Stimulated activated memory B cell treated with anti-CD40 and anti-IgM and Interleukin-4, amounts not matched to agents 10 μg/mL and 1 μg/mL and 100 μg/mL, for 72 hours (primary cell): ENCODE data around the gene PRDX5.

Experiments used
- ATAC-seq: fragments of 150-1000 bp; cut with Tn5 transposase; 2 replicates; pipeline ENCODE4 v1.10.0; 2021
- H3K27ac Mint-ChIP-seq: one replicate; pipeline ENCODE4 v1.8.0; 2022; ENCODE audit warnings: mild to moderate bottlenecking, mixed read lengths
- H3K27me3 Mint-ChIP-seq: one replicate; pipeline ENCODE4 v1.8.0; 2022; ENCODE audit warnings: mixed read lengths
- H3K36me3 Mint-ChIP-seq: one replicate; pipeline ENCODE4 v1.8.0; 2022; ENCODE audit warnings: mixed read lengths
- H3K4me1 Mint-ChIP-seq: one replicate; pipeline ENCODE4 v1.8.0; 2022; ENCODE audit warnings: mixed read lengths
- H3K4me3 Mint-ChIP-seq: one replicate; pipeline ENCODE4 v1.8.0; 2022; ENCODE audit warnings: mild to moderate bottlenecking, moderate library complexity, mixed read lengths
- H3K9me3 Mint-ChIP-seq: one replicate; pipeline ENCODE4 v1.8.0; 2022; ENCODE audit warnings: mixed read lengths

Gene PRDX5

DNA sequence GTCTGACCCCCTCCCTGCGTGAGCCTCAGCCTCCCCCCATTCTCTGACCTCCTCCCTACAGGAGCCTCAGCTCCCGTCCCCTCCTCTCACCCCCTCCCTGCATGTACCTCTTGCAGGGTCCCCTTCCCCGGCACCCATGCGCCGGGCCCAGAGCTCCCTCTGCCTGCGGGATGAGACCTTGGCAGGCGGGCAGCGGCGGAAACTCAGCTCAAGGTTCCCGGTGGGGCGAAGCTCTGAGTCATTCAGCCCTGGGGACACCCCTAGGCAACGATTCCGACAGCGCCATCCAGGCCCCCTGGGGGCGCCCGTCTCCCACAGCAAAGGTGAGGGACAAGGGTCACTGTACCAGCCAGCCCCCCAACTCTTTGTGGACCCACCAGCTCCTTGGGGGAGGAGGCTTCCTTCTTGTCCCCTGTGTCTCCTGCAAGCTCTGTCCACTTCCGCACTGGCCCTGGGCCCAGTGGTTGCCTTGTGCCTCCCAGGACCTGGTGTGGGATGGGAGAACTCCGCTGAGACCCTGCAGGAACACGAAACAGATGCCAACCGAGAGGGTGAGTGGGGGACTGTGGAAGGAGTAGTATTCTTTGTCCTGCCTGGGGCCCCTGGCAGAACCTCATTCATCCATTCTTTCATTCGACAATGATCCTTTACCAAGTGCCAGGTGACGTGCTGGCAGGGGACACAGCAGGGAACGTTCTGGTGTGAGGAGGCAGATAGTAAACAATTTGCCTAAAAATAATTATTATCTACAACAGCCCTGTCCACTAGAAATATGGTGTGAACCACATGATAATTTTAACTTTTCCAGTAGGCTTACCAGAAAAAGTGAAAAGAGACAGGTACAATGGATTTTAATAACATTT is 37.4 kb downstream of the PRDX5 start:
- H3K27me3 Mint-ChIP-seq, result no peaks in the 10 kb centered on the region
- peaks cover 54% of the 10 kb centered on the region for H3K4me1 Mint-ChIP-seq
- peak overlapping the region; percentile 67 for H3K27ac Mint-ChIP-seq
- H3K36me3 Mint-ChIP-seq, result peaks cover 25% of the 10 kb centered on the region
- H3K9me3 Mint-ChIP-seq, result no peaks in the 10 kb centered on the region
- ATAC-seq, result peak; percentile 35
- H3K4me3 Mint-ChIP-seq, result no peak overlapping the region

DNA sequence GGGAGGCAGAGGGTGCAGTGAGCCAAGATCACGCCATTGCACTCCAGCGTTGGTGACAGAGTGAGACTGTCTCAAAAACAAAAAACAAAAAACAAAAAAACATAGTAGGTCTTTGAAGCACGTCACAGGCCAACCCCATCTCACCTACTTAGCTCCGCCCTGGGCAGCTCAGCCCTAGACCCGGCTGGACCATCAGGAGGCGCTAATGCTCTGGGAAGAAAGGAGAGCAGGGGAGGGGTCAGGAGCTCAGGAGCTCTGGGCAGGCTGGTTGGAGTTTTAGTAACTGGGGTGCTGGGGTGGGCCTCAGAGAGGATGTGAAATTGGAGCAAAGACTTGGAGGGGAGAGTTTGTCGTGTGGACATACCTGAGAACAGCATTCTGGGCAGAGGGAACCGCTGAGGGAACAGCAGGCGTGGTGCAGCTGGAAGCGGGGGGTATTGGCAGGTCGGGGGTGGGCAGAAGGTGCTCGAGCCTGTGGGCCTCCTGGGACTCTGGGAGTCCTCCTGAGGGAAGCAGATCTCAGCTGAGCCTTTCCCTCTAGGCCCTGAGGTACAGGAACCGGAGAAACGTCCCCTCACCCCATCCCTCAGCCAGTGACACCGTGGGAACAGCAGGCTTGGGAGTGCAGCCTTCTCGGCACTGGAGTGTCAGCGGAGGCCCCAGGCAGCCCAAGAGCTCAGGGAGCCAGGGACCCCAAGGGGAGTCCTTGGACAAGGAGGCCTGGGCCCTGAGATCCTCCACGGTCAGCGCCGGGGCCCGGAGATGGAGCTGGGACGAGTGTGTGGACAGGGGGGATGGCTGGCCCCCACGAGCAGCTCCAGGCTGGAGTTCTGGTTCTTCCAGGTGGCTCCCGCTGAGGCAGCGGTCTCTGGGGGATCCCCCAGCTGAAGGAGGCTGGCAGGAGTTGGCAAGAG is 38.8 kb downstream of the PRDX5 start:
- Mint-ChIP-seq H3K27me3 (no peaks in the 10 kb centered on the region), H3K4me3 (no peak overlapping the region), H3K4me1 (peaks cover 55% of the 10 kb centered on the region), H3K36me3 (peaks cover 25% of the 10 kb centered on the region), H3K27ac (peak overlapping the region; percentile 48), H3K9me3 (no peaks in the 10 kb centered on the region)
- no peak for ATAC-seq

DNA sequence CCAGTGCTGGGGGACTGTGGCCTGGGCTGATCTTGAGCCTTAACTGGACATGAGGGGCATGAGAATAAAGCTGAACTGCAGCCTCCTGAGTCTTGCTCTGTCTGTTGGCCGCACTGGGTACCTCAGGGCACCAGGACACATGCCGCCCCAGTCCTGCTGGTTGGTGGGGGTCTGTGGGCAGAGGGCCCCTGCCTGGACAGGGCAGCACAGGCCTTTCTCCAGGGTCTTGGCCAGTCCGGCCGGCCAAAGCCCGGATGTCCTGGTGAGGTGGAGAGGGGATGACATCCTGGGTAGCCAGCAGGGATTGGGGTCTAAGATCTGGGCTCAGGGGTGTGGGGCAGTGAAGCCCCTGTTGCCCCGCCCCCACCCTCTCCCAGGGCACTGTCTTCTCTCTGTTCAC is 39.5 kb downstream of the PRDX5 start:
- Mint-ChIP-seq H3K4me1 (peaks cover 56% of the 10 kb centered on the region), H3K4me3 (no peak overlapping the region), H3K36me3 (peaks cover 24% of the 10 kb centered on the region), H3K9me3 (no peaks in the 10 kb centered on the region), H3K27me3 (no peaks in the 10 kb centered on the region), H3K27ac (no peak overlapping the region)
- no peak for ATAC-seq

- Mint-ChIP-seq H3K9me3 (no peaks in the 10 kb centered on the region), H3K27ac (peak overlapping the region; percentile 77), H3K36me3 (peaks cover 22% of the 10 kb centered on the region), H3K27me3 (no peaks in the 10 kb centered on the region), H3K4me1 (peaks cover 56% of the 10 kb centered on the region), H3K4me3 (peak overlapping the region; percentile 57)
- ATAC-seq, result no peak
Observed at GRCh38 chr11:64357904-64358535, 40.1 kb downstream of the PRDX5 start.

DNA sequence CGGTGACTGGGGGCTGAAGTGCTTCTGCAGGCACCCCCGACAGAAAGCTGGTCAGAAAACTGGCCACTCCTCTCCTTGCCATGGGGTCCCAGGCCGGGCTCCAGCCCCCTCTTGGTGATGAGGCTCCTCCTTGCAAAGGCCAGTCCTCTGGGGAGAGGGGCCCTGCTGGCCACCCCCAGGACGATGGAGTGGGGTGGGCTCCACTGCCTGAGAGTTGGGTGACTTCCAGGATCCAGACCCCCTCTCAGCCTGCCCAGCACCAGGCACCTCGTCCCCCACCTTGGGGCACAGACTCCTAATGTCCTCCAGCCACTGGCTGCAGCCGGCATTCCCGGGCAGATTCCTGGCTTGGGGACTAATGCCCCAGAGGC is 40.6 kb downstream of the PRDX5 start:
- ATAC-seq, result no peak
- Mint-ChIP-seq H3K27me3 (no peaks in the 10 kb centered on the region), H3K9me3 (no peaks in the 10 kb centered on the region), H3K4me3 (peak overlapping the region; percentile 57), H3K36me3 (peaks cover 27% of the 10 kb centered on the region), H3K27ac (peak overlapping the region; percentile 77), H3K4me1 (peaks cover 60% of the 10 kb centered on the region)

DNA sequence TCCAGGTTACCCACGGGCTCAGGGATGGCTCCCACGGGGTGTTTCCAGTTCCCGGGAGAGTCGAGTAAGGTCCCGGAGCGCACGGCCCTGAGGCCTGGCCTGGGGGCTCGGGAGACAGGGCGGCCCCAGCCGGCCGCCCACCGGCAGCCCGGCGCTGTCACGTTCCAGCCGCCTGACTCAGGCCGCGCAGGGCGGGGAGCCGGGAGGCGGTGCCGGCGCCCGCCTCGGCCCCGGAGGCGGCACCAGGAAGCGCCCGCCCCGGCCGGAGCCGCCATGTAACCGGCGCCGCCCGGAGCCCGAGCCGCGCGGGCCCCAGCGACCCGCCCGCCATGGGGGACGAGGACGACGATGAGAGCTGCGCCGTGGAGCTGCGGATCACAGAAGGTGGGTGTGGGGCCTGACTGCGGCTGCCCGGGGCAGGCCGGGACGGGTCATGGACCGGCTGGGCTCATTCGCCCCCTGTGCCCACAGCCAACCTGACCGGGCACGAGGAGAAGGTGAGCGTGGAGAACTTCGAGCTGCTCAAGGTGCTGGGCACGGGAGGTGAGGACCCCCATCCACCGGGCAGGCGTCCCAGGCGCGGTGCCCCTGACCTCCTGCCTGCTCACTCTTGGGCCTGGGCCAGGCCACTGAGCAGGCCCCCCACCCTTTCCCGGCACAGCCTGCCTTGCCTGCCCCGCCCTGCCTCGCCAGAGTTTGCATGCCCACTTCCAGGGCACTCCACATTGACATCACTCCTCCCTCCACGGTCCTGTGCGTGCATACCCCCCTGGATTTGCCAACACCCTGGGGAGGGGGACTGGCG is 41.2 kb downstream of the PRDX5 start, which contains the start of gene RPS6KA4:
Gene RPS6KA4 (plus strand): TSS at position 256 of the 805 bp plus-strand sequence. CDS start 74 bp downstream, at position 330.
- no peaks in the 10 kb centered on the region for H3K9me3 Mint-ChIP-seq
- H3K4me1 Mint-ChIP-seq, result peaks cover 65% of the 10 kb centered on the region
- no peaks in the 10 kb centered on the region for H3K27me3 Mint-ChIP-seq
- H3K4me3 Mint-ChIP-seq, result peak within 1 kb of the TSS; percentile 82
- peak within 1 kb of the TSS; percentile 77 for H3K27ac Mint-ChIP-seq
- H3K36me3 Mint-ChIP-seq, result peaks cover 33% of the 10 kb centered on the region
- ATAC-seq, result peak; percentile 85

- Mint-ChIP-seq H3K36me3 (peaks cover 38% of the 10 kb centered on the region), H3K9me3 (no peaks in the 10 kb centered on the region), H3K4me3 (peak overlapping the region; percentile 82), H3K27ac (peak overlapping the region; percentile 77), H3K27me3 (no peaks in the 10 kb centered on the region), H3K4me1 (peaks cover 67% of the 10 kb centered on the region)
- no peak for ATAC-seq
Observed at GRCh38 chr11:64359712-64360445, 42.0 kb downstream of the PRDX5 start.

DNA sequence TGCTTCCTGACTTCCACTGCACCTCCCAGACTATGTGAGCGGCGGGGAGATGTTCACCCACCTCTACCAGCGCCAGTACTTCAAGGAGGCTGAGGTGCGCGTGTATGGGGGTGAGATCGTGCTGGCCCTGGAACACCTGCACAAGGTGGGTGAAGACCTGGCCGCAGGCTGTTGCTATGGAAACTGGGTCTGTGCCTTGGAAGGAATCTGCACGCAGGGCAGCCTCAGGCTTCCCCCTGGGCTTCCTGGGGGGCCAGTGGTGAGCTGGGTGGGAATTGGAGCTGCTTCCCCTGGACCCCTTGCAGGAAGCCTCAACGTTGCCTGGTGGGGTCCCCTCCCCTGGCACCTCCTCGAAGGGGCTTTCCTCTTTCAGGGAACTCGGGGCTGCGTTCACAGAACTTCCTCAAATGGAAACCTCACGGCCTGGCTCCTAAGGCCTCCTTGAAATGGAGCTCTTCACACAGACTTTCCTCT is 42.6 kb downstream of the PRDX5 start:
- Mint-ChIP-seq H3K27me3 (no peaks in the 10 kb centered on the region), H3K4me3 (peak overlapping the region; percentile 82), H3K9me3 (no peaks in the 10 kb centered on the region), H3K4me1 (peaks cover 61% of the 10 kb centered on the region), H3K27ac (peak overlapping the region; percentile 77), H3K36me3 (peaks cover 38% of the 10 kb centered on the region)
- ATAC-seq, result no peak

DNA sequence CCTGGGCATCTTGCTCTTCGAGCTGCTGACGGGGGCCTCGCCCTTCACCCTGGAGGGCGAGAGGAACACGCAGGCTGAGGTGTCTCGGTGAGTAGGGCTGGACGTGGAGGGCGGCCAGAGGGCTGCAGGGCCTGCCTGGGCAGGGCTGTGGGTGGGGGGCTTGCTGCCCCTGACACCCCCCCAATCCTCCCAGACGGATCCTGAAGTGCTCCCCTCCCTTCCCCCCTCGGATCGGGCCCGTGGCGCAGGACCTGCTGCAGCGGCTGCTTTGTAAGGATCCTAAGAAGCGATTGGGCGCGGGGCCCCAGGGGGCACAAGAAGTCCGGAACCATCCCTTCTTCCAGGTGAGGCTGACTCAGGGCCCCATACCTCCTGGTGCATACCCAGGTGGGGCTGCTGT is 43.7 kb downstream of the PRDX5 start:
- Mint-ChIP-seq H3K4me3 (no peak overlapping the region), H3K36me3 (peaks cover 38% of the 10 kb centered on the region), H3K9me3 (no peaks in the 10 kb centered on the region), H3K27me3 (no peaks in the 10 kb centered on the region), H3K27ac (no peak overlapping the region), H3K4me1 (peaks cover 56% of the 10 kb centered on the region)
- no peak for ATAC-seq

- Mint-ChIP-seq H3K27me3 (no peaks in the 10 kb centered on the region), H3K4me3 (no peak overlapping the region), H3K27ac (no peak overlapping the region), H3K36me3 (peaks cover 39% of the 10 kb centered on the region), H3K4me1 (peaks cover 53% of the 10 kb centered on the region), H3K9me3 (no peaks in the 10 kb centered on the region)
- ATAC-seq, result no peak
Observed at GRCh38 chr11:64362339-64362738, 44.4 kb downstream of the PRDX5 start.

GRCh38 chr11:64364435-64364834 is 46.5 kb downstream of the PRDX5 start:
- peak; percentile 78 for ATAC-seq
- no peaks in the 10 kb centered on the region for H3K27me3 Mint-ChIP-seq
- H3K27ac Mint-ChIP-seq, result peak overlapping the region; percentile 49
- no peaks in the 10 kb centered on the region for H3K9me3 Mint-ChIP-seq
- H3K4me3 Mint-ChIP-seq, result no peak overlapping the region
- H3K4me1 Mint-ChIP-seq, result peaks cover 41% of the 10 kb centered on the region
- peaks cover 56% of the 10 kb centered on the region for H3K36me3 Mint-ChIP-seq

GRCh38 chr11:64364911-64365310 is 47.0 kb downstream of the PRDX5 start:
- no peak for ATAC-seq
- peaks cover 60% of the 10 kb centered on the region for H3K36me3 Mint-ChIP-seq
- no peak overlapping the region for H3K4me3 Mint-ChIP-seq
- H3K4me1 Mint-ChIP-seq, result peaks cover 36% of the 10 kb centered on the region
- no peaks in the 10 kb centered on the region for H3K27me3 Mint-ChIP-seq
- H3K9me3 Mint-ChIP-seq, result no peaks in the 10 kb centered on the region
- H3K27ac Mint-ChIP-seq, result no peak overlapping the region

GRCh38 chr11:64366751-64367150 is 48.8 kb downstream of the PRDX5 start:
- Mint-ChIP-seq H3K27ac (no peak overlapping the region), H3K36me3 (peaks cover 68% of the 10 kb centered on the region), H3K9me3 (no peaks in the 10 kb centered on the region)

More at GRCh38 chr11:64366751-64367150, 48.8 kb downstream of the PRDX5 start:
- no peak for ATAC-seq
- Mint-ChIP-seq H3K4me1 (peaks cover 18% of the 10 kb centered on the region), H3K4me3 (no peak overlapping the region), H3K27me3 (no peaks in the 10 kb centered on the region)
